Medulla oblongata (tissue), 1 donor: ENCODE measurements around the gene RTP5.
"Not testable (repeated sequence)": the region's sequence is repeated elsewhere in the genome, so short reads cannot be mapped to it uniquely, and the experiment has no call there.

Experiments used
- DNase-seq: peaks from one replicate; pipeline ENCODE4 v3.0.0-alpha.2; 2015; ENCODE audit errors: extremely low spot score

Gene RTP5

GRCh38 chr2:241902357-241902991 lies 32.9 kb downstream of the RTP5 start:
- no peak for DNase-seq

GRCh38 chr2:241903121-241904010 lies 33.8 kb downstream of the RTP5 start:
- DNase-seq: no peak

- DNase-seq: no peak
These were observed 34.6 kb downstream of the RTP5 start for GRCh38 chr2:241904011-241904718.

GRCh38 chr2:241904791-241905710 lies 35.5 kb downstream of the RTP5 start:
- no peak for DNase-seq

GRCh38 chr2:241905716-241906377 lies 36.3 kb downstream of the RTP5 start:
- DNase-seq: no peak

- DNase-seq: not testable (repeated sequence)
These were observed 36.8 kb downstream of the RTP5 start for GRCh38 chr2:241906378-241906770.

GRCh38 chr2:241906826-241907570 lies 37.5 kb downstream of the RTP5 start:
- DNase-seq: no peak

GRCh38 chr2:241907831-241908230 lies 38.3 kb downstream of the RTP5 start:
- not testable (repeated sequence) for DNase-seq

- no peak for DNase-seq
These were observed 39.3 kb downstream of the RTP5 start for GRCh38 chr2:241908686-241909420.

GRCh38 chr2:241909769-241910168 lies 40.2 kb downstream of the RTP5 start:
- no peak for DNase-seq

- no peak for DNase-seq
These were observed 41.3 kb downstream of the RTP5 start for GRCh38 chr2:241910604-241911520.

GRCh38 chr2:241911551-241911950 lies 42.0 kb downstream of the RTP5 start:
- no peak for DNase-seq

- DNase-seq: no peak
These were observed 42.6 kb downstream of the RTP5 start for GRCh38 chr2:241912021-241912555.

- no peak for DNase-seq
These were observed 44.2 kb downstream of the RTP5 start for GRCh38 chr2:241913703-241914102.

- DNase-seq: no peak
These were observed 45.0 kb downstream of the RTP5 start for GRCh38 chr2:241914542-241914941.

- DNase-seq: not testable (repeated sequence)
These were observed 52.1 kb downstream of the RTP5 start for GRCh38 chr2:241921631-241922030.

GRCh38 chr2:241922411-241922810 lies 52.9 kb downstream of the RTP5 start:
- no peak for DNase-seq
